ENCODE results near the gene MARCHF10. TPM values are rescaled to one million over a fixed set of nuclear protein-coding genes. Genes with fewer than 3 reads are reported as not detected.
A peak's percentile ranks its signal among the peaks of the same experiment; 100 is the strongest.

The MARCHF10 gene
- total RNA-seq (not detected), total RNA-seq (0 to 1.1 (median 0.07) reads per million in 172 experiments)
- 0.30 TPM for polyA plus RNA-seq (2013, experiment 1 of 2)
- 0.30 TPM for polyA plus RNA-seq (2013, experiment 2 of 2)

DNA sequence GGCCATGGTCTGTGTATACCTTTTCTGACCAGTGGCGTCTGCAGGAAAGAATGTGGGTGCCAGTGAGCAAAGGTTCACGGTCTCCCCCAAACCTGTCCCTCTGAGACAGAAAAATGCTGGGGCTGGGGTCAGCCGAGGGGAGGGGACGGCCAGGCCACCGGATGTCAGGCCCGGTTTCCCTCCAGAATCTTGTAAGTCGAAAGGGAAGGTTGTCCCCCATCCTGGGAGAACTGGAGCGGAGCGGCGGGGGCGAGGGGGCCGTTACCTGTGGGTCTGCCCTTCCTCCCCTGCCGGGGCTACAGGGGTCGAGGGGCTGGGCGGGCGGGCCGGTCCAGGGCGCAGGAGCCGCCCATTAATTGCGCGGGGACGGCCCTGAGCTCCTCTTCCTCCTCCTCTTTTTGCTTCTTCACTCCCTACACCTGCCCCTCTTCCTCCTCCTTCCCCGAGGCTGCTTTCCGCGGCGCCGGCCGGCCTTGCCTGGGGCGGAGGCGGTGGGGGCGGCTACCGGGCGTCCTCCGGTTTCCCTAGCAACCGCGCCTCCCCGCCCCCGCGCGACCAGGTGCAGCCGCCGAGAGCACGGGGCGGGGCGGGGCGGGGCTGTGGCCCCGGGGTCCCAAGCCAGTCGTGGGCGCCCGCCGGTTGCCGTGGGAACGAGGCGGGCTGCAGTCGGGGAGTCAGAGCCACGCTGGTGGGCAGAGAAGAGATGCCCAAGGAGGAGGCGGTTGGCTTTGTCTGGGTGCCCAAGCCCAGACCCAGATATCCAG is at the start of gene MARCHF10:
TSS of gene MARCHF10 (minus strand) at position 503 of the 764 bp plus-strand sequence. CDS start 6,579 bp downstream, outside the sequence.
- no peak for TF ChIP-seq CTCF (IDR thresholded peaks at IDR 0.05)
- Mint-ChIP-seq H3K36me3 (ENCODE audit: low read depth) (no peaks in the 10 kb centered on the region), H3K4me3 (no peak within 1 kb of the TSS), H3K27ac (no peak within 1 kb of the TSS), H3K4me1 (ENCODE audit: low read depth) (no peaks in the 10 kb centered on the region), H3K27me3 (peaks cover 52% of the 10 kb centered on the region), H3K9me3 (no peaks in the 10 kb centered on the region)
- Histone ChIP-seq H3K27me3 (ENCODE audit: control insufficient read depth in 1 of 2, insufficient read depth in 2 of 2, low read length in 2 of 2) (peaks cover 11 to 24% of the 10 kb centered on the region in 2 experiments), H3K4me3 (ENCODE audit: low read length) (no peak within 1 kb of the TSS), H3K36me3 (ENCODE audit: insufficient read depth, low read length) (no peaks in the 10 kb centered on the region), H3K27ac (ENCODE audit: low read depth in 1 of 2, low read length in 2 of 2) (no peak within 1 kb of the TSS), H3K4me1 (ENCODE audit: insufficient read depth, low read length) (peaks cover 6% of the 10 kb centered on the region), H3K9me3 (ENCODE audit: control insufficient read depth in 1 of 2, insufficient read depth in 1 of 2, low read length in 2 of 2) (peaks cover 0 to 4% of the 10 kb centered on the region in 2 experiments)
- ATAC-seq (ENCODE audit: poor library complexity) (no peak), DNase-seq (peak in 8 of 14 experiments; percentile 1 to 32 (median 5))
- intact Hi-C loops (cut with DNase I, micrococcal nuclease) = no loop called here
- ChIA-PET POLR2A (no interaction called here), CTCF (no interaction called here)

- CTCF ChIA-PET = no interaction called here
- H3K4me3 Mint-ChIP-seq = no peak overlapping the region
- no peaks in the 10 kb centered on the region for H3K36me3 Mint-ChIP-seq (ENCODE audit: low read depth)
- no peaks in the 10 kb centered on the region for H3K27me3 ChIP-seq (ENCODE audit: control insufficient read depth in 1 of 2, insufficient read depth in 2 of 2, low read length in 2 of 2)
- H3K9me3 Mint-ChIP-seq = no peaks in the 10 kb centered on the region
- intact Hi-C loops (cut with DNase I, micrococcal nuclease) = loop anchor here in 1 of 2 experiments (10.0 kb wide), 1 partner anchor 63 kb away; no protein-coding TSS in a partner anchor
- no peaks in the 10 kb centered on the region for H3K4me1 Mint-ChIP-seq (ENCODE audit: low read depth)
- H3K27ac ChIP-seq (ENCODE audit: low read depth in 1 of 2, low read length in 2 of 2) = no peak overlapping the region
- POLR2A ChIA-PET = no interaction called here
- ATAC-seq (ENCODE audit: poor library complexity) = no peak
- no peaks in the 10 kb centered on the region for H3K9me3 ChIP-seq (ENCODE audit: control insufficient read depth in 1 of 2, insufficient read depth in 1 of 2, low read length in 2 of 2)
- no peaks in the 10 kb centered on the region for H3K36me3 ChIP-seq (ENCODE audit: insufficient read depth, low read length)
- no peak for TF ChIP-seq CTCF (IDR thresholded peaks at IDR 0.05)
- H3K4me1 ChIP-seq (ENCODE audit: insufficient read depth, low read length) = no peaks in the 10 kb centered on the region
- peaks cover 12% of the 10 kb centered on the region for H3K27me3 Mint-ChIP-seq
- no peak for DNase-seq
- no peak overlapping the region for H3K27ac Mint-ChIP-seq
- H3K4me3 ChIP-seq (ENCODE audit: low read length) = no peak overlapping the region
Measured at GRCh38 chr17:62857526-62857925, 49.4 kb upstream of the MARCHF10 start.

GRCh38 chr17:62856594-62856993 is 48.5 kb upstream of the MARCHF10 start:
- no peak for DNase-seq
- ATAC-seq (ENCODE audit: poor library complexity) = no peak
- Histone ChIP-seq H3K4me3 (ENCODE audit: low read length) (no peak overlapping the region), H3K36me3 (ENCODE audit: insufficient read depth, low read length) (no peaks in the 10 kb centered on the region), H3K9me3 (ENCODE audit: control insufficient read depth in 1 of 2, insufficient read depth in 1 of 2, low read length in 2 of 2) (no peaks in the 10 kb centered on the region), H3K4me1 (ENCODE audit: insufficient read depth, low read length) (no peaks in the 10 kb centered on the region), H3K27me3 (ENCODE audit: control insufficient read depth in 1 of 2, insufficient read depth in 2 of 2, low read length in 2 of 2) (no peaks in the 10 kb centered on the region), H3K27ac (ENCODE audit: low read depth in 1 of 2, low read length in 2 of 2) (no peak overlapping the region)
- ChIA-PET CTCF (no interaction called here), POLR2A (interaction anchor here (0.7 kb wide), 1 partner anchor 132 kb away, joined by 3 read pairs; no protein-coding TSS in a partner anchor)
- H3K4me3 Mint-ChIP-seq = no peak overlapping the region
- no peaks in the 10 kb centered on the region for H3K4me1 Mint-ChIP-seq (ENCODE audit: low read depth)
- H3K27me3 Mint-ChIP-seq = peaks cover 17% of the 10 kb centered on the region
- no peaks in the 10 kb centered on the region for H3K36me3 Mint-ChIP-seq (ENCODE audit: low read depth)
- intact Hi-C loops (cut with DNase I, micrococcal nuclease) = loop anchor here in 1 of 2 experiments (10.0 kb wide), 1 partner anchor 62 kb away; no protein-coding TSS in a partner anchor
- H3K9me3 Mint-ChIP-seq = no peaks in the 10 kb centered on the region
- no peak overlapping the region for H3K27ac Mint-ChIP-seq
- no peak for TF ChIP-seq CTCF (IDR thresholded peaks at IDR 0.05)
